Activated effector memory CD4-positive, alpha-beta T cell treated with Interleukin-2 at 50 U/mL for 16 hours (primary cell): ENCODE data around the gene WFDC8.
"Not testable (repeated sequence)": the region's sequence is repeated elsewhere in the genome, so short reads cannot be mapped to it uniquely, and the experiment has no call there.

ENCODE experiments used
- DNase-seq: peaks from one replicate; pipeline ENCODE4 v3.0.0-alpha.2; 2020

Gene WFDC8

DNA sequence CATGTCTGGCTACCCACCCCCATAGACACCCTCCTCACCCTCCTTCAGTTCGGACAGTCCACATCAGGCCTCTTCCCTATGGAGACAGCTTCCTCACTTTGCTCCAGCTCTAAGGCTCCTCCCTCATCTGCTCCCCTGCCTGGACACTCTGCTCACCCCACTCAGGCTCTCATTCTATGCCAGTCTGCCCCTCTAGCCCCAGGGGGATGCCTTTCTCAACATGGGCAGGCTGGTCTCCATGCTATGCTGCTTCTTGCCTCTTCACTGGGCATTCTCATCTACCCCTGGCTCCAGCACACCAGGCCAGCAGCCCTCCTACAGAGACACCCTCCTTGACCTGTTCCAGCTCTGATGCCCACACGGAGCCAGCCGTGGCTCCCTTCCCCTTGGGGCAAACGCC, at the start of gene WFDC8:
Gene WFDC8, minus strand, starts transcription at position 101 of the 400 bp plus-strand sequence. Its CDS starts 37 bp downstream, at position 64.
- no peak for DNase-seq

DNA sequence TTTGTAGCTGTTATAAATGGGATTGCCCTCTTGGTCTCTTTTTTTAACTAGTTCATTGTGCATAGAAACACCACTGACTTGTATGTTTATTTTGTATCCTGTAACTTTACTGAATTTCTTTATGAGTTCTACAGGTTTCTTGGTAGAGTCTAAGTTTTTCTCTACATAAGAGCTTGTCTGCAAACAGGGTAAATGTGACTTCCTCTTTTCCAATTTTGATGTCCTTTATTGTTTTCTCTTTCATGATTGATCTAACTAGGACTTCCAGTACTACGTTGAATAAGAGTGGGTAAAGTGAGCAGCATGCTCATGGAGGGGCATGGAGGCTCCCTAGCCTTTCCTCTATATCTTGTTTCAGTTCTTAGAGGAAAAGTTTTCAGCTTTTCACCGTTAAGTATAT, 47.5 kb upstream of the WFDC8 start:
- no peak for DNase-seq

DNA sequence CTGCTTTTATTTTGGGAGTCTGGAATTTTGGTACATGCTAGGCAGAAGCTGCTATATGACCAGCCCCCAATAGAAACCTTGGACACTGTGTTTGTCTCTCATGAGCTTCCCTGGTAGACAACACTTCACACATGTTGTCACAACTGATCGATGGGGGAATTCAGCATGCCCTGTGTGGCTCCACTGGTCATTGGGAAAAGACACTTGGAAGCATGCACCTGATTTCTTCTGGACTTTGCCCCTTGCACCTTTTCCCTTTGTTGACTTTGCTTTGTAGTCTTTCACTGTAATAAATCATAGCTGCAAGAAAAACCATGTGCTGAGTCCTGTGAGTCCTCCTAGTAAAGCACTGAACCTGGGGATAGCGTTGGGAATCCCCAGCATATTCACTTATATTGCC, 42.5 kb upstream of the WFDC8 start:
- no peak for DNase-seq

DNA sequence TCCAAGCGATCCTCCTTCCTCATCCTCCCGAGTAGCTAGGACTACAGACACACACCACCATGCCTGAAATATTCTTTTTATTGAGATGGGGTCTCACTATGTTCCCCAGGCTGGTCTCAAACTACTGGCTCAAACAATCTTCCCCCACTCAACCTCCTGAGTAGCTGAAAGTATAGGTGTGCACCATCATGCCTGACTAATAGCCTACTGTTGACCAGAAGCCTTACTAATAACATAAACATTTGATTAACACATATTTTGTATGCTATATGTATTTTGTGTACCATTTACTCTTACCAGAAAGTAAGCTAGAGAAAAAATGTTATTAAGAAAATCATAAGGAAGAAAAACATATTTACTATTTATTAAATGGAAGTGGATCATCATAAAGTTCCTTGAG, 38.5 kb upstream of the WFDC8 start:
- no peak for DNase-seq

DNA sequence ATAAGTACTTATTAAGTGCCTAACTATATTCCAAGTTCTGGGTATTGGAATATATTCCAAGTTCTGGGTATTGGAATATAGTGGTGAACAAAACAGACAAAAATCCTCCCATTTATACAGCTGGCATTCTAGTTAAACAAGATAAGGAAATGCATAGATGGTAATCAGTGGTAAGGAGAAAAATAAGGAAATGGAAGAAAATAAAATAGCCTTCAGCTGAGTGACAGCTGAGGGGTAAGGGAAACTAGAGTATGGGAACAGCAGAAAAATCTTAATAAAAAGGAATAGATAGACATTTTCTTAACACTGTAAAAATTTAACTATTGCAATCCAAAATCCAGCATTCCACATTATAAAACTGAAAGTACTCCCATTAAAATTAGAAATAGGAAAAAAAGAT, 33.2 kb upstream of the WFDC8 start:
- DNase-seq = no peak

DNA sequence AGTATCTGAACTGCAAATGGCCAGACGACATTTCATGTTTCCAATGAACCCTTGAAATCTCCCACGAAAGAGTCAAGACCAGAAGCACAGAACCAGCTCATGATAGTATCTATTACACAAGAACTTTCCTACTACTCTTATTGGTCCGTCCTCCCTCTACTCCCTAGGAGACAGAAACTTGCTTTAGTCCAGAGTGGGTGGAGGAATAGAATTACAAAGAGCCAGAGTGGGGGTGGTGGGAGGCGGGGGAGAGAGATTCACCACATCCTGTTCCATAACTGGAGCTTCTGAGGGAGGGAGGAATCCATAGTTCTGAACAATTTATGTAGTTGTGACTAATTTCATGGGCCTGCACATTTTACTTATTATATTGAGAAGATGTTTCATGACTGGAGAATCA, 32.0 kb upstream of the WFDC8 start:
- DNase-seq = no peak

DNA sequence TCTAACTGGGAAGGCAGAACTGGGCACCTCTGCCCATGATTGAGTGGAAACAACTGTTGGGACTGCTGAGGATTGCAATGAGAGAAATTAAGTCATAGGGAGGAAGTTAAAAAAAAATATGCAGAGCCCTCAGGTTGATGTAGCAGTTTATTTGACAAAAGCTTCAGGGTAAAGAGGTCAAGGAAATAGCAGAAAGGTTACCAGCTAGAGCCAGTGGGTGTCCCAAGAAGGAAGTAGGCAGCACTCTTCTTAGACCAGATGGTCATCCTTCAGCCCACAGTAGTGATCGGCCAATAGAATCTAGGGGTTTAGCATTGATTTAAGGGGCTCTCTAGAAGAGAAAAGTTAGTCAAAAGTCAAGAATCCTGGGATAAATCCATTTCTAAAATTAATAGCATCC, 28.7 kb upstream of the WFDC8 start:
- DNase-seq = no peak

DNA sequence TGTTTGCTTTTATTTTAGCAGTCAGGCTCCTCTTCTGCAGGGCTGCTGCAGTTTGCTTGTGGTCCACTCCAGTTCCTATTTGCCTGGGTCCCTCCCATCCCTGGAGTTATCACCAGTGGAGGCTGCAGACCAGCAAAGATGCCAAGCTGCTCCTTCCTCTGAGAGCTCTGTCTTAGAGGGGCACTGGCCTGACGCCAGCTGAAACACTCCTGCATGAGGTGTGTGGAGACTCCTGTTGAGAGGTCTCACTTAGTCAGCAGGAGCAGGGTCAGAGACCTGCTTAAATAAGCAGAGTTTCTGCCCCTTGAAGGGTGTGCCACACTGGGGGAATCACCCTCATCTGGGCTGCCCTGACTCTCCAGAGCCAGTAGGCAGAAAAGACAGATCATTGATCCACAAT, 16.2 kb upstream of the WFDC8 start:
- no peak for DNase-seq

DNA sequence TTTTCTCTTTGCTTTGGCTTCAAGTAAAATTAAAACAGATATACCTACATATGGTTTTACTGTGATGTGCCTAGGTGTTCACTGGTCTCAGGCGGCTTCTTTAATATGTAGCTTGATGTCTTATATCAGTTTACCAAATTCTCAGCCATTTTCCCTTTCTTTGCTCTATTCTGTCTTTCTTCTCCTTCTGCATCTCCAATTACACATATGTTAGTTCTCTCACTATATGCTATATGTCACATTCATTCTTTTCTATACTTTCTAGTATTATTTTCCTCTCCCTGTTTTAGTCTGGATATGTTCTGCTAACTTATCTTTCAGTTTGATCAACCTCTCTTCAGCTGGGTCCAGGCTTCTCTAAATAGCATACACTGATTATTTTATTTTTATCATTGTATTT, 14.4 kb upstream of the WFDC8 start:
- DNase-seq = no peak

DNA sequence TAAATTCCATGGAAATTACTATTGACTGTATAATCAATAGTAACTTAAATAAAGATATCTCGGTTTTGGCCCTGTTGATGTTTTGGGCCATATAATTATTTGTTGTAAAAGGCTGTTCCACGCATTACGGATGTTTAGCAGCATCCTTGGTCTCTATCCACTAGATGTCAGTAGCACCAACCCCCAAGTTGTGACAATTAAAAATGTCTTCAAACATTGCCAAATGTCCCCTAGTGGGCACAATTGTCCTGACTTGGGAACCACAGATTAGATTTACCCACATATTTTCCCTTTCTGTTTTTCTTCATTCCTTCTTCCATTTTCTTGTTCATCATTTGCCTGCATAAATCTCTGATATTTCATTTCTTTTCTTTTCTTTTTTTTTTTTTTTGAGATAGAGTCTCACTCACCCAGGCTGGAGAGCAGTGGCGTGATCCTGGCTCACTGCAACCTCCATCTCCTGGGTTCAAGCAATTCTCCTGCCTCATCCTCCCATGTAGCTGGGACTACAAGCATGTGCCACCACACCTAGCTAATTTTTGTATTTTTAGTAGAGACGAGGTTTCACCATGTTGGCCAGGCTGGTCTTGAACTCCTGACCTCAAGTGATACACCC, 13.6 kb upstream of the WFDC8 start:
- no peak for DNase-seq

DNA sequence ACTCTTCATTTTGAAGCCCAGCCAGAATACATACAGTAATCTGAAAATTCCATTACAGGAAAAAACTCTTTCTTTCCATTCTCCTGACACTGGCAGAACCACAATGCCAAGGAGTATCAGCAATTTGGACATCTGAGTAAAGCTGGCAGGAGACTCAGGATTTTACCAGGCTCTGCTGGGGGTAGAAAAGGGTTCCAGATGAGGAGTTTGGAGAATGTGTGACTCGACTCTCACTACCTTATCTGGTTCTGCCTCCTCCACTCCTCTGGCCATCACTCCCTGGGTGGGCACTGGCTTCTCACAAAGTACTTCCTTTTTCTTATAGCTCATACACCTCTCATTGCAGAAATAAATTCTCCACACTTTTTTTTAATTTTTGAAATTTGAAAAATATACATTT, 10.6 kb upstream of the WFDC8 start:
- no peak for DNase-seq

DNA sequence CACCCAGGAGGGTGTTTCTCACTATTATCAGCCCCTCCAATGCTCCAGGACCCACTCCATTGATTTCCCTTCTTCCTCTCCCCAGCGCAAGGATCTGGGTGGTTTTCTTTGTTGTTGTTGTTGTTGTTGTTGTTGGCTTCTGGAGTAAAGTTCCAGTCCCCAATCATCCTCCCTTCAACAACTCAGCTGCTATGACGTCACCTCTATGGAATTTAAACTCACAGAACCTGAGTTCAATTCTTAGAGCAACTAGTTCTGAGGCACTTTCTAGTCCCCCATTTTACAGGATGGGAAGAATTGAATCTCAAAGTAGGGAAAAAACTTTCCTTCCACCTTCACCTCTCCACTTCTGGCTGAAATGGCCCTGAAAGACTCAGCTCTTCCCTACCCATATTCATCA, 9.7 kb upstream of the WFDC8 start:
- DNase-seq = no peak

DNA sequence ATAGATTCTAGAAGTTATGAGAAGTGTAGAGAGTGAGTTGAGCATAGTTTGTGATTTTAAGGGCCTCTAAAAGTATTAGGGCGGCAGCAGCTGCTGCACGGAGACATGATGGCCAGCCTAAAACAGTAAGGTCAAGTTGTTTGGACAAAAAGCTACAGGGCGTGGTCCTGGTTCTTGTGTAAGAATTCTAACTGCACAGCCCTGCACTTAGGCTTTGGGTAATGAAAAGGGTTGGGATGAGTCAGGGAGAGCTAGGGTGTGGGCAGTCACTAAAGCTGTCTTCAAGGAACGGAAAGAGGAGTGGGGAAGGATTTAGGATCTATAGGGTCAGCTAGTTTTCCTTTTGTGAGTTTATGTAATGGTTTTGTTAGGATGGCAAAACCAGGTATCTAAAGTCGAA, 6.9 kb upstream of the WFDC8 start:
- DNase-seq = not testable (repeated sequence)

DNA sequence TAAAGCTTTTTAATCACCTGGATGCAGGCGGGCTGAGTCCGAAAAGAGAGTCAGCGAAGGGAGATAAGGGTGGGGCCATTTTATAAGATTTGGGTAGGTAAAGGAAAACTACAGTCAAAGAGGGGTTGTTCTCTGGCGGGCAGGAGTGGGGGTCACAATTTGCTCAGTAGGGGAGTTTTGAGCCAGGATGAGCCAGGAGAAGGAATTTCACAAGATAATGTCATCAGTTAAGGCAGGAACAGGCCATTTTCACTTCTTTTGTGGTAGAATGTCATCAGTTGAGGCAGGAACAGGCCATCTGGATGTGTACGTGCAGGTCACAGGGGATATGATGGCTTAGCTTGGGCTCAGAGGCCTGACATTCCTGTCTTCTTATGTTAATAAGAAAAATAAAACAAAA, 5.2 kb upstream of the WFDC8 start:
- not testable (repeated sequence) for DNase-seq

DNA sequence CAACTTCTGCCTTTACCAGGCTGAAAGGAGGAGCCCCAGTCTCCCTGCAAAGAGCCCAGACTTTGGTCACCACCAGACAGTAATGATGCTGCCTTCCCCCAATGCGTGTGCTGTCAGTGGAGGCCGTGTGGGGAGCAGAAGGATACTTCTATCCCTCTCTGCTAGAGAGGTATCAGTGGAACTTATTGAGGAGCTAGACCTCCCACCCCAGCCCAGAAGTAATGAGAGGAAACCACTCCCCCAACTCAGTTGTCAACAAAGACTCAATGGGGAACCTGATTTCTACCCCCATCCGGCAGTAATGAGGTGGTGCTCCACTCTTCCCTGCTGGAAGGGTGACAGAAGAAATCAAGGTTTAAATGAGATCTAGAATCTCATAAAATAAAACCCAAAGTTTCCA, 4.4 kb upstream of the WFDC8 start:
- no peak for DNase-seq

DNA sequence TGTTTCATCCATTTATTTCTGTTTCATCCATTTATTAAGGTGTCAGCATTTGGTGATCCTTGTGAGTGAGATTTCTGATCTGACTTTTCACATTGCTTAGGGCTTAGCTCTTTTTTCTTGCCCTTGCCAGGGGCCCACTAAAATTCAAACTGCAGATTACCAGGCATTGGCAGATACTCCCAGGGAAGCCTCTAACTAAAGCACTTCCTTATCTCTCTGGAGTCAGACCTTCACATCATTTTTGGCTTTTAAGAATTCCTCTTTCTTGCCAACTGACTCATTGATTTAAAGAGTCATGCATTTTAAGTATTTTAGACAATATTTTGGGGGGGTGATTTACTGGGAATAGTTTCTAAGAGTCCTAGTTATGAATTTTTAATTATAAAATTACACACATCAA, 2.6 kb upstream of the WFDC8 start:
- no peak for DNase-seq

DNA sequence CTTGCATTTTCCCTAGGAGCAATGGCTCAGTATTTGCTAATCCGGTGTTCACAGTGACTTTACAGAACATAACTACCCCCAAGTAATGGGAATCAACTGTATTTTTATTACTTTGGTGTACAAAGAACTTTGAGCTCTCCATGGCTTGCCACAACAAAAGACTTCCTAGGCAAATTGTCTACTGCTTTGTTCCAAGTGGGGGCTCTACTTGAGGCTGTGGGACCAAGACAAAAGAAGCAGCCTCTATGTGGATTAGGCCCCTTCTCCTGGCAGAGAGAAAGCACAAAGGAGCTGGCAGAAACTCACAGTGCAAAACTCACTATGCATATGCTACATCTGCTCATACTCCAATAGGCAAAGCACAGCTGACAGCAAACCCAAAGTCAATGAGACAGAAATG, 853 bp downstream of the WFDC8 start:
- DNase-seq = no peak

DNA sequence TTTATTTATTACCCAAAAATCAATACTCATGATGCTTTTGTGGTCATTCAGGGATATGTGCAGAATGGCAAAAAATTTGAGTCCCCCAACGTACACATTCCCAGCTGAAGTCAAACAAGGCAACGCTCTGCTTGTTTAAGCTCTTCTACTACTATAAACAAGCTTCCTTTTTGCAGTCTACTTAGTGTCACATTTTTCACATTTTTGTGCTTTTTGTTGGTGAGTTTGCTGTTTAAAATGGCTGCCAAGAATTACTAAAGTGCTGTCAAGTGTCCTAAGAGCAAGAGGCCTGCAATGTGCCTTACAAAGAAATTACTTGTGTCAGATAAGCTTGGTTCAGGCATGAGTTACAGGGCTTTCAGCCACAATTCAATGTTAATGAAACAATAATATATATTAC, 2.1 kb downstream of the WFDC8 start:
- no peak for DNase-seq

DNA sequence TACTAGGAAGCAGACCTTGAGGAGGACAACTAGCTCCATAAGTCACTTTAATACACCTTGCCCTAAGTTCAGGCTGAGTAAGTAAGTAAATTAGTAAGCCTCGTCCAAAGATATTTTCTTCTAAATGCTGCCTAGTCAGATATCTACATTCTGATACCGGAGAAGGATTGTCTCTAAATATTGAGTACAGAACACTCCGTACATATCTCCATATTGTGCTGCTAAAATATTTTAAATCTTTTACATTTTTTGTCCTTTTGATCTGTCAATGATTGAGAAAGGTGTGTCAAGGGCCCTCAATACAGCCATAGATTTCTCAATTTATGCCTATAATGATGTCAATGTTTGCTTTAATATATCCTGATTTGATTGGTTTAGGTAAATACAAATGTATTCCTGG, 3.2 kb downstream of the WFDC8 start:
- no peak for DNase-seq

DNA sequence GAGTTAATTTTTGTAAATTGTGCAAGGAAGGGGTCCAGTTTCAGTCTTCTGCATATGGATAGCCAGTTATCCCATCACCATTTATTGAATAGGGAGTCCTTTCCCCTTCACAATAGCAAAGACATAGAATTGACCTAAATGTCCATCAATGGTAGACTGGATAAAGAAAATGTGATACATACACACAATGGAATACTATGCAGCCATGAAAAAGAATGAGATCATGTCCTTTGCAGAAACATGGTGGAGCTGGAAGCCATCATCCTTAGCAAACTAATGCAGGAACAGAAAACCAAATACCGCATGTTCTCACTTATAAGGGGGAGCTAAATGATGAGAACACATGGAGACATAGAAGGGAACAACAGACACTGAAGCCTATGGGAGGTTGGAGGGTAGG, 9.4 kb downstream of the WFDC8 start:
- not testable (repeated sequence) for DNase-seq

DNA sequence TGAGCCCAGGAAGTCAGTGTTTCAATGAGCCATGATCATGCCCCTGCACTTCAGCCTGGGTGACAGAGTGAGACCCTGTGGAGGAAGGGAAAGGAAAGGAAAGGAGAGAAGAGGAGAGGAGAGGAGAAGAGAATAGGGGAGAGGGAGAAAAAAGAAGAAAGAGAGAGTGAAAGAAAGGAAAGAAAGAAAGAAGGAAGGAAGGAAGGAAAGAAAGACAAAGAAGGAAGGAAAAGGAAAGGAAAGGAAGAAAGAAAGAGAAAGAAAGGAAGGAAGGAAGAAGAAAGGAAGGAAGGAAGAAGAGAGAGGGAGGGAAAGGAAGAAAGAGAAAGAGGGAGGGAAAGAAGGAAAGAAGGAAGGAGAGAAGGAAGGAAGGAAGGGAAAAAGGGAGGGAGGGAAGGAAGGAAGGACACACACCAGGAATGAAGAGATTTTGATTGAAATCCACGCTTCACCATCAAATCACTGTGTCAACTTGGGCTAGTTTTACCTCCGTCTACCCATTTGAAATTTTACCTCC, 14.3 kb downstream of the WFDC8 start:
- no peak for DNase-seq

DNA sequence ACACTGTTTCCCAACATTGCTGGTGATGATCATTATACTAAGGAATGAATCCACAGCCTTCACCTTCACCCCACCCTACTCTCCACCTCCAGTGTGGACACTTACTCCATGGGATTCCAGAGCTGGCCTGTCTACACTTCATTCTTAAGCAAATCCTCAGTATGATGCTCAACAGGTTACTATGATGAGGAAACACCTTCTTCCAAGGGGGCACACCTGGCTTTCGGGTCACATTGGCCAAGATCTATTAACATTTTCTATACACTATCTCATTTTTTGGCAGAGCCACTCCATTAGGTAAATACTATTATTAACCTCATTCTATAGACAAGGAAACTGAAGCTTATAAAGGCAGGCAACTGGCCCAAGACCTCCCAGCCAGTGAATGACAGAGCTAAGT, 23.9 kb downstream of the WFDC8 start:
- no peak for DNase-seq

DNA sequence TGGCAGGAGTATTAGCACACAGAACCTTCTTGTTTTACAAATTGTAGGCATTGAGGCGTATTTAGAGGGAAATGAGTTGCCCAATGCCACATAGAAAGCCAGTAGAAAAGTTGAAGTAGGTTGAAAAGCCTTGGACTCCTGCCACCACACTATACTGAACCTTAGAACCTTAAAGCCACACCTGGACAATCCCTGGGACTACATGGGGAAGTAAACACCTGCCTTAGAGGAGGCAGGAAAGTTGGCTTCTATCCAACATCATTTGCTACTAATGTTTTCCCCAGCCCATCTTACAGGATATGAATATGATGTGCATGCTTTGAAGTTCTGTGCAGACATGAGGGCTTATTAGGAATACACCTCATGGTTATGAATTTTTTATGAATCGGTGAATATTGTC, 26.6 kb downstream of the WFDC8 start:
- no peak for DNase-seq

DNA sequence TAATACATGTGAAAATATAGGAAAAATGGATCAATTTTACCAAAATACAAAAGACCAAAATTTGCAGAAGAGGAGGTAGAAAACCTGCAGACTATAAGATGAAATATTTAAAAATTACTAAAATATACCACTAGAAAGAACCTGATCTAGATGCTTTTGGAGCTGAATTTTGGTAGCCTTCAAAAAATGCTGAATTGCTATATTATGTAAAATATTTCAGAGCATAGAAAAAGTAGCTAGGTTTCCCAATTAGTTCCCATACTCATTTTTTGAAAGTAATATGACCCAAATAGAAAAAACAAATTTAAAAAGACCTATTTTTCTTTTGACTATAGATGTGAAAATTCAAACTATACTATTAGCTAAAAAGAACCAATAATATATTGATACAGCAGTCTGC, 28.3 kb downstream of the WFDC8 start:
- DNase-seq = no peak

DNA sequence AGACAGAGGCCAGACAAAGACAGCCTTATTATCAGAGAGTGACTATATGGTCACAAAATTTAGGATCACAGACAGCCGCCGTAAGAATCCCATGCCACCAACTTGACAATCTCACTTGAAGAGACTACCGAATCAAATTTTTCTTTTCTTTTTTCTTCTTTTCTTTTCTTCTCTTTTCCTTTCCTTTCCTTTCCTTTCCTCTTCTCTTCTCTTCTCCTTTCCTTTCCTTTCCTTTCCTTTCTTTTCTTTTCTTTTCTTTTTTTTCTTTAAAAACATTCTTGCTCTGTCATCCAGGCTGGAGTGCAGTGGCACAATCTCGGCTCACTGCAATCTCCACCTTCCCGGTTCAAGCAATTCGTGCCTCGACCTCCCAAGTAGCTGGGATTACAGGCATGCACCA, 30.7 kb downstream of the WFDC8 start:
- DNase-seq = no peak
